SK-N-SH (cell line): ENCODE results near the gene RRBP1. TPM values are rescaled to one million over a fixed set of nuclear protein-coding genes. Genes with fewer than 3 reads are reported as not detected.

Experiments used
- CTCF ChIA-PET: fragments of 300-600, 350-600 bp; formaldehyde crosslinking; extraction: SDS; loops from one replicate; lab custom pipeline; 2021; lab: Yijun Ruan, JAX
- POLR2A ChIA-PET: fragments of 350-600 bp; sonication (Branson Sonifier 250); formaldehyde crosslinking; extraction: SDS; loops from one replicate; lab custom pipeline; 2020; ENCODE audit warnings: antibody characterized with exemption, inconsistent platforms; lab: Yijun Ruan, JAX
- DNase-seq: peaks from one replicate; pipeline ENCODE4 v3.0.0; 2012
- H2AFZ ChIP-seq: fragments of 200-600 bp; sonication (generic); 2 replicates; pipeline ENCODE4 v1.8.1; 2016; ENCODE audit warnings: antibody characterized with exemption, mild to moderate bottlenecking, low read depth
- H3F3A ChIP-seq: fragments of 200-600 bp; sonication (generic); replicated peaks from 2 replicates; pipeline ENCODE3; 2016; ENCODE audit warnings: antibody characterized with exemption, mild to moderate bottlenecking; ENCODE audit not compliant: insufficient read depth
- H3K27ac ChIP-seq, 2 experiments: fragments of 200-500 bp in 1 of 2; fragments of 200-600 bp in 1 of 2; sonication (Bioruptor generic) in 1 of 2; sonication (generic), shearing (Covaris generic) in 1 of 2; 2 replicates each; pipeline versions ENCODE4 v1.5.1 to v1.6.1; 2014 to 2016; ENCODE audit warnings: low read depth in 2 of 2, inconsistent platforms in 1 of 2, low read length in 1 of 2, mild to moderate bottlenecking in 1 of 2, mixed read lengths in 1 of 2
- H3K27me3 ChIP-seq: fragments of 200-600 bp; sonication (generic), shearing (Covaris generic); 2 replicates; pipeline ENCODE4 v1.6.1; 2016; ENCODE audit warnings: mixed run types; ENCODE audit not compliant: insufficient read depth
- H3K36me3 ChIP-seq, 2 experiments: fragments of 200-500 bp in 1 of 2; fragments of 200-600 bp in 1 of 2; sonication (Bioruptor generic) in 1 of 2; sonication (generic) in 1 of 2; replicated peaks in 1 of 2; 2 replicates each; pipeline versions ENCODE3 to v1.5.1; 2014 to 2016; ENCODE audit warnings: low read length in 1 of 2, mild to moderate bottlenecking in 1 of 2; ENCODE audit not compliant: insufficient read depth in 2 of 2, control insufficient read depth in 1 of 2
- H3K4me1 ChIP-seq, 2 experiments: fragments of 200-500 bp in 1 of 2; fragments of 200-600 bp in 1 of 2; sonication (Bioruptor generic) in 1 of 2; sonication (generic), shearing (Covaris generic) in 1 of 2; 2 replicates each; pipeline versions ENCODE4 v1.5.1 to v1.6.1; 2014 to 2016; ENCODE audit warnings: low read depth in 1 of 2, low read length in 1 of 2, mixed run types in 1 of 2; ENCODE audit not compliant: insufficient read depth in 2 of 2, control insufficient read depth in 1 of 2
- H3K4me2 ChIP-seq: fragments of 200-600 bp; sonication (generic), shearing (Covaris generic); 2 replicates; pipeline ENCODE4 v1.6.1; 2017; ENCODE audit warnings: mixed run types
- H3K4me3 ChIP-seq, 2 experiments: fragments of 200-500 bp in 1 of 2; fragments of 200-600 bp in 1 of 2; sonication (Bioruptor generic) in 1 of 2; sonication (generic), shearing (Covaris generic) in 1 of 2; 2 replicates each; pipeline versions ENCODE4 v1.5.1 to v1.8.1; 2014 to 2016; ENCODE audit warnings: low read depth in 2 of 2, inconsistent platforms in 1 of 2, low read length in 1 of 2, mild to moderate bottlenecking in 1 of 2, mixed read lengths in 1 of 2, moderate library complexity in 1 of 2
- H3K79me2 ChIP-seq: fragments of 200-600 bp; sonication (generic); 2 replicates; pipeline ENCODE4 v1.8.1; 2017; ENCODE audit warnings: mild to moderate bottlenecking; ENCODE audit not compliant: insufficient read depth
- H3K9ac ChIP-seq: fragments of 200-600 bp; sonication (generic); 2 replicates; pipeline ENCODE4 v1.6.1; 2017; ENCODE audit warnings: mixed run types
- H3K9me2 ChIP-seq: fragments of 200-600 bp; sonication (generic); 2 replicates; pipeline ENCODE4 v1.6.1; 2017; ENCODE audit warnings: mixed run types
- H3K9me3 ChIP-seq: fragments of 200-600 bp; sonication (generic); 2 replicates; pipeline ENCODE4 v1.6.1; 2017; ENCODE audit warnings: mixed run types, mild to moderate bottlenecking, moderate library complexity
- H4K20me1 ChIP-seq: fragments of 200-600 bp; sonication (generic); 2 replicates; pipeline ENCODE4 v1.6.1; 2017; ENCODE audit warnings: mild to moderate bottlenecking, mixed run types; ENCODE audit not compliant: insufficient read depth
- EZH2phosphoT487 ChIP-seq: fragments of 200-600 bp; sonication (generic); IDR thresholded peaks from 2 replicates; pipeline ENCODE4 v1.6.1; 2017; ENCODE audit warnings: low read depth, mixed run types, mild to moderate bottlenecking, antibody characterized with exemption, moderate library complexity, borderline replicate concordance
- FOSL2 ChIP-seq: IDR thresholded peaks from 2 replicates; pipeline ENCODE4 v1.4.0; 2012; ENCODE audit warnings: low read depth, mild to moderate bottlenecking, moderate library complexity, borderline replicate concordance
- FOXJ3 ChIP-seq: sonication (generic); formaldehyde crosslinking; IDR thresholded peaks from 2 replicates; pipeline ENCODE4 v1.5.1; 2020; ENCODE audit warnings: mild to moderate bottlenecking, missing genetic modification reagents
- GABPA ChIP-seq: IDR thresholded peaks from 2 replicates; pipeline ENCODE4 v1.4.0; 2012; ENCODE audit warnings: low read depth, mild to moderate bottlenecking
- JUND ChIP-seq: IDR thresholded peaks from 2 replicates; pipeline ENCODE4 v1.4.0; 2012
- MXI1 ChIP-seq: IDR thresholded peaks from 2 replicates; pipeline ENCODE4 v1.6.1; 2012; ENCODE audit warnings: mild to moderate bottlenecking, low read depth, low read length, improper control_type of control experiment
- NFIC ChIP-seq: IDR thresholded peaks from 2 replicates; pipeline ENCODE4 v1.4.0; 2012; ENCODE audit warnings: borderline replicate concordance
- POLR2AphosphoS5 ChIP-seq: IDR thresholded peaks from 2 replicates; pipeline ENCODE4 v1.6.1; 2012; ENCODE audit warnings: low read depth, low read length
- RCOR1 ChIP-seq: fragments of 150-350 bp; IDR thresholded peaks from 2 replicates; pipeline ENCODE4 v1.6.1; 2017; ENCODE audit warnings: antibody characterized with exemption, low read length
- RFX5 ChIP-seq: IDR thresholded peaks from 2 replicates; pipeline ENCODE4 v1.6.1; 2012; ENCODE audit warnings: mild to moderate bottlenecking, improper control_type of control experiment, low read length
- RXRA ChIP-seq: IDR thresholded peaks from 2 replicates; pipeline ENCODE4 v1.4.0; 2012; ENCODE audit warnings: low read depth, mild to moderate bottlenecking, borderline replicate concordance
- YY1 ChIP-seq: IDR thresholded peaks from 2 replicates; pipeline ENCODE4 v1.4.0; 2012; ENCODE audit warnings: low read depth, mild to moderate bottlenecking
- WGBS: methylation state at CpG from one replicate; pipeline ENCODE4 v1.1.6; 2017; ENCODE audit warnings: low lambda C conversion rate; 5-methylcytosine and 5-hydroxymethylcytosine counted together
- polyA plus RNA-seq, 3 experiments: library from polyadenylated mRNA; depleted of rRNA; stranded (reverse); fragments of >200 nt; gene quantifications; 2 replicates each; pipeline ENCODE4 v1.2.3, GENCODE V29; 2012
- TF ChIP-seq, protein P1 (sequence below): fragments of 150-350 bp; IDR thresholded peaks from 2 replicates; pipeline ENCODE4 v1.6.1; 2017; ENCODE audit warnings: antibody characterized with exemption, low read length, low read depth, borderline replicate concordance
- TF ChIP-seq, protein P2 (sequence below): IDR thresholded peaks from 2 replicates; pipeline ENCODE4; 2012
- TF ChIP-seq, protein P3 (sequence below): fragments of 150-350 bp; IDR thresholded peaks from 2 replicates; pipeline ENCODE4 v1.6.1; 2016; ENCODE audit warnings: mild to moderate bottlenecking, low read depth, low read length
- TF ChIP-seq, protein P4 (sequence below): fragments of 200-600 bp; sonication (generic); IDR thresholded peaks from 2 replicates; pipeline ENCODE4 v1.6.1; 2017; ENCODE audit warnings: antibody characterized with exemption, mild to moderate bottlenecking, moderate library complexity

RRBP1 gene
- polyA plus RNA-seq, 1 of the 3 experiments (the other 2 are of a cell fraction) = 50.2 TPM

DNA sequence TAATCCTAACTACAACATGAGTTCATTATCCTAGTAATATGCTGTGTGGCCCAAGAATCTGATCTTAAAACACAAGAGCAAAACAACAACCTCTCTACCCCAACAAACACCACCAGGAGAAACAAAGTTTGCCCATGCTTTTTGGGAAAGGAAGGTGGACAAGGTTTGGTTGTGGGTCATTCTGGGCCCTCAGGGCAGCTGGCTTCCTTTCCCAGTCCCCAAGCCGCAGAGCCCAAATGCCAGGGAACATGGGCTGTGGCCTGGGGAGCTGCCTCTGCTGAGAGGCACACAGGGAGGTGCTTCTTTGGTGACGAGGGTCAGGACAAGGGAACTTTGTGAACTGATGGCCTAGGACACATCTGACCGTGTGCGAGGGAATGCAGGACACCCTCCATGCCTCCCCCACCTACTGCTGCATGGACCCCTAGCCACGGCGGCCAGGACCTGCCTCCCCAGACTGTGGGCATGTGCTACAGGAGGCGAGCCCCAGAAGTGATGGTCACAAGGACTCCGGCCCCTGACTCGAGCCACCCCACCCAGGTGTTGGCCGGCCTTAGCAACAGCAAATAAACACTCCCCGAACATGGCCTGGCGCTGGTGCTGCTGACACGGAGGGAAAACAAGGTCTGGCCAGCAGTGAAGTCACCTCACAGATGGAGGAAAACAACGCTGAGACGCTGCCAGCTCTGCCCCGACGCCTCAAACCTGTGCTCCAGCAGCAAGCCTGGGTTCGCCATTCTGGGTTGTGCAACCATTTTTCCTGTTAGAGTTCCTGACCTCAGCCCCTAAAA is 55.6 kb downstream of the RRBP1 start:
- no peaks in the 10 kb centered on the region for H3F3A ChIP-seq
- no peak overlapping the region for H3K4me2 ChIP-seq
- no peaks in the 10 kb centered on the region for H3K79me2 ChIP-seq
- H4K20me1 ChIP-seq = 0 out of 2 replicates have a peak, but pooled peaks cover 6% of the 10 kb centered on the region
- WGBS = 93% methylated on average over 8 of the region's 18 CpGs
- ChIA-PET CTCF (interaction anchor here (1.1 to 1.2 kb wide), 2 partner anchors 8 to 10 kb away, joined by 3 to 4 read pairs; no protein-coding TSS in a partner anchor), POLR2A (no interaction called here)
- H3K4me1 ChIP-seq = no peaks in the 10 kb centered on the region
- no peaks in the 10 kb centered on the region for H3K9me3 ChIP-seq
- H3K36me3 ChIP-seq = peaks cover 7 to 58% of the 10 kb centered on the region in 2 experiments
- no peak overlapping the region for H2AFZ ChIP-seq
- H3K27me3 ChIP-seq = no peaks in the 10 kb centered on the region
- H3K9me2 ChIP-seq = no peaks in the 10 kb centered on the region
- no peak overlapping the region for H3K27ac ChIP-seq
- no peak for DNase-seq
- H3K9ac ChIP-seq = no peak overlapping the region
- no peak overlapping the region for H3K4me3 ChIP-seq
- TF ChIP-seq, protein P1, sequence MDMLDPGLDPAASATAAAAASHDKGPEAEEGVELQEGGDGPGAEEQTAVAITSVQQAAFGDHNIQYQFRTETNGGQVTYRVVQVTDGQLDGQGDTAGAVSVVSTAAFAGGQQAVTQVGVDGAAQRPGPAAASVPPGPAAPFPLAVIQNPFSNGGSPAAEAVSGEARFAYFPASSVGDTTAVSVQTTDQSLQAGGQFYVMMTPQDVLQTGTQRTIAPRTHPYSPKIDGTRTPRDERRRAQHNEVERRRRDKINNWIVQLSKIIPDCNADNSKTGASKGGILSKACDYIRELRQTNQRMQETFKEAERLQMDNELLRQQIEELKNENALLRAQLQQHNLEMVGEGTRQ = no peak
- TF ChIP-seq JUND (no peak), RCOR1 (no peak), YY1 (no peak), RFX5 (no peak), NFIC (no peak), MXI1 (no peak), RXRA (no peak), FOSL2 (no peak)
- TF ChIP-seq, protein P2, sequence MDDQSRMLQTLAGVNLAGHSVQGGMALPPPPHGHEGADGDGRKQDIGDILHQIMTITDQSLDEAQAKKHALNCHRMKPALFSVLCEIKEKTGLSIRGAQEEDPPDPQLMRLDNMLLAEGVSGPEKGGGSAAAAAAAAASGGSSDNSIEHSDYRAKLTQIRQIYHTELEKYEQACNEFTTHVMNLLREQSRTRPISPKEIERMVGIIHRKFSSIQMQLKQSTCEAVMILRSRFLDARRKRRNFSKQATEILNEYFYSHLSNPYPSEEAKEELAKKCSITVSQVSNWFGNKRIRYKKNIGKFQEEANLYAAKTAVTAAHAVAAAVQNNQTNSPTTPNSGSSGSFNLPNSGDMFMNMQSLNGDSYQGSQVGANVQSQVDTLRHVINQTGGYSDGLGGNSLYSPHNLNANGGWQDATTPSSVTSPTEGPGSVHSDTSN = no peak
- TF ChIP-seq, protein P3, sequence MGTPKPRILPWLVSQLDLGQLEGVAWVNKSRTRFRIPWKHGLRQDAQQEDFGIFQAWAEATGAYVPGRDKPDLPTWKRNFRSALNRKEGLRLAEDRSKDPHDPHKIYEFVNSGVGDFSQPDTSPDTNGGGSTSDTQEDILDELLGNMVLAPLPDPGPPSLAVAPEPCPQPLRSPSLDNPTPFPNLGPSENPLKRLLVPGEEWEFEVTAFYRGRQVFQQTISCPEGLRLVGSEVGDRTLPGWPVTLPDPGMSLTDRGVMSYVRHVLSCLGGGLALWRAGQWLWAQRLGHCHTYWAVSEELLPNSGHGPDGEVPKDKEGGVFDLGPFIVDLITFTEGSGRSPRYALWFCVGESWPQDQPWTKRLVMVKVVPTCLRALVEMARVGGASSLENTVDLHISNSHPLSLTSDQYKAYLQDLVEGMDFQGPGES = no peak

DNA sequence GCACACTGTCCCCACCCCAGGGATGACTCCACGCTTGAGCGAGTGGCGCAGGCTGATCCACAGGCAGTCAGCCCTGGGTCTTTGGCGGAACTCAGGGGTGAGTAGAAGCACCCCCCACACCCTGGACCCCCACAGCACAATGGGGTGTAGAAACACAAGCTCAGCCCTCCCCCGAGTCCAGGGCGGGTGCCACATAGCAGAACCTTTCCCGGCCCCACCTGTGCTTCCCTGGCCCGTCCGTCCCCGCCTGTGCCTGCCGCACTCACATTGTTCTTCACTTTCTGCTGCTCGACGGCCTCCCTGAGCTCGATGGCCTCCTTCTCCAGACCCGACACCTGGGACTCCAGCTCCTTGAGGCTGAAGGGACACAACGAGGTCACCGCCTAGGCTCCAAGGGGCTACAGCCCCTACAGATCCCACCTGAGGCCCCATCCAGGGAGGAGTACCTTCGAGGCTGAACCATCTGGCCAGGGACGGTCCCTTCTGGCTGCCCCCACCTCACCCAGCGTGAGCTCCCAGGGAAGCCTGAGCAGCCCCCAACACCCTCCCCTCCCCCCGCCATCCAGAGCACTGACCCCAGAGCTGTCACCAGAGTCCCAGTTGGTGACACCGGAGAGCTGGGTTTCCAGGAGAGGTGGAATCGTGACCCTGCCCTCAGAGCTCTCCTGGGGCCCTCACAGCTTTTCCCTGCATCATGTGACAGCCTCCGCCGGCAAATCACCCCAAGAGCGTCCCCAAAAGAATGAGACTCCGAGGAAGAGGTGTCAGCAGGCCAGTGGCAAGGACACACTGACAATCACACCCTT is 56.6 kb downstream of the RRBP1 start:
- no peaks in the 10 kb centered on the region for H4K20me1 ChIP-seq
- no peaks in the 10 kb centered on the region for H3K79me2 ChIP-seq
- CTCF ChIA-PET = interaction anchor here (1.1 to 3.8 kb wide), 4 partner anchors 9 to 120 kb away, joined by 3 to 15 read pairs (median 5); no protein-coding TSS in a partner anchor
- no peaks in the 10 kb centered on the region for H3F3A ChIP-seq
- H3K9ac ChIP-seq = no peak overlapping the region
- POLR2A ChIA-PET = interaction anchor here (0.7 kb wide), 1 partner anchor 39 kb away, joined by 3 read pairs; no protein-coding TSS in a partner anchor
- DNase-seq = peak; percentile 19
- no peaks in the 10 kb centered on the region for H3K4me1 ChIP-seq
- H3K4me2 ChIP-seq = no peak overlapping the region
- H3K27me3 ChIP-seq = no peaks in the 10 kb centered on the region
- no peaks in the 10 kb centered on the region for H3K9me3 ChIP-seq
- no peak overlapping the region for H3K27ac ChIP-seq
- WGBS = 96% methylated on average over 18 of the region's 27 CpGs
- H3K9me2 ChIP-seq = no peaks in the 10 kb centered on the region
- H2AFZ ChIP-seq = no peak overlapping the region
- peaks cover 3 to 61% of the 10 kb centered on the region in 2 experiments for H3K36me3 ChIP-seq
- no peak overlapping the region for H3K4me3 ChIP-seq
- TF ChIP-seq, protein P4, sequence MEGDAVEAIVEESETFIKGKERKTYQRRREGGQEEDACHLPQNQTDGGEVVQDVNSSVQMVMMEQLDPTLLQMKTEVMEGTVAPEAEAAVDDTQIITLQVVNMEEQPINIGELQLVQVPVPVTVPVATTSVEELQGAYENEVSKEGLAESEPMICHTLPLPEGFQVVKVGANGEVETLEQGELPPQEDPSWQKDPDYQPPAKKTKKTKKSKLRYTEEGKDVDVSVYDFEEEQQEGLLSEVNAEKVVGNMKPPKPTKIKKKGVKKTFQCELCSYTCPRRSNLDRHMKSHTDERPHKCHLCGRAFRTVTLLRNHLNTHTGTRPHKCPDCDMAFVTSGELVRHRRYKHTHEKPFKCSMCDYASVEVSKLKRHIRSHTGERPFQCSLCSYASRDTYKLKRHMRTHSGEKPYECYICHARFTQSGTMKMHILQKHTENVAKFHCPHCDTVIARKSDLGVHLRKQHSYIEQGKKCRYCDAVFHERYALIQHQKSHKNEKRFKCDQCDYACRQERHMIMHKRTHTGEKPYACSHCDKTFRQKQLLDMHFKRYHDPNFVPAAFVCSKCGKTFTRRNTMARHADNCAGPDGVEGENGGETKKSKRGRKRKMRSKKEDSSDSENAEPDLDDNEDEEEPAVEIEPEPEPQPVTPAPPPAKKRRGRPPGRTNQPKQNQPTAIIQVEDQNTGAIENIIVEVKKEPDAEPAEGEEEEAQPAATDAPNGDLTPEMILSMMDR = no peak
- TF ChIP-seq FOXJ3 (CRISPR knock-in tag) (no peak), GABPA (no peak), POLR2AphosphoS5 (no peak), EZH2phosphoT487 (no peak)
- TF ChIP-seq, protein P2 = no peak
